Astrocyte of the hippocampus (primary cell): Measurements from ENCODE around the gene RASAL1.
A peak's percentile ranks its signal among the peaks of the same experiment; 100 is the strongest.

ENCODE experiments used
- DNase-seq: peaks from one replicate; pipeline ENCODE4 v3.0.0; 2011; ENCODE audit warnings: low read depth, low spot score

RASAL1 gene

GRCh38 chr12:113162102-113163029 is 26.8 kb upstream of the RASAL1 start:
- DNase-seq, result peak; percentile 71

- peak; percentile 60 for DNase-seq
Measured at GRCh38 chr12:113161415-113162016, 26.0 kb upstream of the RASAL1 start.

- DNase-seq, result peak; percentile 24
Measured at GRCh38 chr12:113159937-113160336, 24.4 kb upstream of the RASAL1 start.

- DNase-seq, result no peak
Measured at GRCh38 chr12:113158439-113159203, 23.1 kb upstream of the RASAL1 start.

GRCh38 chr12:113157218-113157859 is 21.8 kb upstream of the RASAL1 start:
- DNase-seq, result no peak

GRCh38 chr12:113155646-113156045 is 20.1 kb upstream of the RASAL1 start:
- DNase-seq, result no peak

- no peak for DNase-seq
Measured at GRCh38 chr12:113155060-113155459, 19.5 kb upstream of the RASAL1 start.

GRCh38 chr12:113154351-113154973 is 18.9 kb upstream of the RASAL1 start:
- DNase-seq, result peak; percentile 57

GRCh38 chr12:113152835-113153814 is 17.6 kb upstream of the RASAL1 start:
- DNase-seq, result peak; percentile 90

- no peak for DNase-seq
Measured at GRCh38 chr12:113152196-113152834, 16.8 kb upstream of the RASAL1 start.

- no peak for DNase-seq
Measured at GRCh38 chr12:113151655-113152054, 16.1 kb upstream of the RASAL1 start.

GRCh38 chr12:113149361-113150150 is 14.0 kb upstream of the RASAL1 start, which contains the start of gene CFAP73:
Gene CFAP73 (plus strand): TSS chr12:113149724. CDS start chr12:113149858, 134 bp downstream.
- peak; percentile 98 for DNase-seq

GRCh38 chr12:113146999-113147398 is 11.4 kb upstream of the RASAL1 start:
- no peak for DNase-seq

- no peak for DNase-seq
Measured at GRCh38 chr12:113145720-113146551, 10.4 kb upstream of the RASAL1 start.

- DNase-seq, result no peak
Measured at GRCh38 chr12:113144806-113145205, 9.2 kb upstream of the RASAL1 start.

GRCh38 chr12:113143959-113144358 is 8.4 kb upstream of the RASAL1 start:
- no peak for DNase-seq

GRCh38 chr12:113142886-113143332 is 7.3 kb upstream of the RASAL1 start:
- no peak for DNase-seq
